Neural progenitor cell (in vitro differentiated cells): ENCODE results near the gene RNF6. TPM values are rescaled to one million over a fixed set of nuclear protein-coding genes. Genes with fewer than 3 reads are reported as not detected.

Experiments
- DNase-seq: peaks from one replicate; pipeline ENCODE4 v3.0.0-alpha.2; 2016; ENCODE audit warnings: low spot score
- H2AFZ ChIP-seq: fragments of 200-600 bp; sonication (generic); replicated peaks from 2 replicates; pipeline ENCODE4 v1.6.1; 2016; ENCODE audit warnings: antibody characterized with exemption
- H3F3A ChIP-seq: fragments of 200-600 bp; sonication (generic); 2 replicates; pipeline ENCODE4 v1.6.1; 2016; ENCODE audit warnings: antibody characterized with exemption, low read depth
- H3K27ac ChIP-seq: fragments of 200-600 bp; sonication (generic); 2 replicates; pipeline ENCODE4 v1.5.1; 2016; ENCODE audit warnings: mild to moderate bottlenecking
- H3K27me3 ChIP-seq: fragments of 200-600 bp; sonication (generic); 2 replicates; pipeline ENCODE4 v1.6.1; 2016; ENCODE audit warnings: mild to moderate bottlenecking, moderate library complexity
- H3K36me3 ChIP-seq: fragments of 200-600 bp; sonication (generic); 2 replicates; pipeline ENCODE4 v1.5.1; 2016
- H3K4me1 ChIP-seq: fragments of 200-600 bp; sonication (generic); 2 replicates; pipeline ENCODE4 v1.6.1; 2016; ENCODE audit warnings: mixed run types
- H3K4me2 ChIP-seq: fragments of 200-600 bp; sonication (generic); 2 replicates; pipeline ENCODE4 v1.6.1; 2016
- H3K4me3 ChIP-seq: fragments of 200-600 bp; sonication (generic); 2 replicates; pipeline ENCODE4 v1.5.1; 2016
- H3K79me2 ChIP-seq: fragments of 200-600 bp; sonication (generic); 2 replicates; pipeline ENCODE4 v1.6.1; 2016; ENCODE audit warnings: low read depth
- H3K9ac ChIP-seq: fragments of 200-600 bp; sonication (generic); 2 replicates; pipeline ENCODE4 v1.6.1; 2016
- H3K9me3 ChIP-seq: fragments of 200-600 bp; sonication (generic); 2 replicates; pipeline ENCODE4 v1.5.1; 2016; ENCODE audit warnings: low read depth
- H4K20me1 ChIP-seq: fragments of 200-600 bp; sonication (generic); 2 replicates; pipeline ENCODE4 v1.6.1; 2016; ENCODE audit warnings: low read depth
- H3K27ac Mint-ChIP-seq: 3 replicates; pipeline ENCODE4 v1.8.0; 2021; ENCODE audit warnings: mixed read lengths
- H3K27me3 Mint-ChIP-seq: 2 replicates; pipeline ENCODE4 v1.8.0; 2022; ENCODE audit warnings: low read depth, mild to moderate bottlenecking, inconsistent platforms, moderate library complexity, mixed read lengths; ENCODE audit not compliant: insufficient read depth
- H3K36me3 Mint-ChIP-seq: 3 replicates; pipeline ENCODE4 v1.8.0; 2021; ENCODE audit warnings: mixed read lengths
- H3K4me1 Mint-ChIP-seq: 3 replicates; pipeline ENCODE4 v1.8.0; 2021; ENCODE audit warnings: mixed read lengths
- H3K4me3 Mint-ChIP-seq: 3 replicates; pipeline ENCODE4 v1.8.0; 2021; ENCODE audit warnings: mild to moderate bottlenecking, moderate library complexity, mixed read lengths
- H3K9me3 Mint-ChIP-seq: 3 replicates; pipeline ENCODE4 v1.8.0; 2020; ENCODE audit warnings: mixed read lengths
- EZH2 ChIP-seq: fragments of 200-600 bp; sonication (generic); IDR thresholded peaks from 2 replicates; pipeline ENCODE4 v1.6.1; 2017; ENCODE audit warnings: antibody characterized with exemption, mild to moderate bottlenecking, moderate library complexity
- EZH2phosphoT487 ChIP-seq: fragments of 200-600 bp; sonication (generic); IDR thresholded peaks from 2 replicates; pipeline ENCODE4 v1.6.1; 2017; ENCODE audit warnings: antibody characterized with exemption
- total RNA-seq: library from RNA; depleted of rRNA; stranded (reverse); fragments of >200 nt; gene quantifications from 2 replicates; pipeline ENCODE4 v1.2.3, GENCODE V29; 2015; ENCODE audit warnings: low replicate concordance
- TF ChIP-seq, protein P1 (sequence below): fragments of 200-600 bp; sonication (generic); IDR thresholded peaks from 2 replicates; pipeline ENCODE4 v1.5.1; 2017; ENCODE audit warnings: antibody characterized with exemption, mild to moderate bottlenecking

The RNF6 gene
- total RNA-seq, 1 donor from 2014 or later = 25.3 TPM

DNA sequence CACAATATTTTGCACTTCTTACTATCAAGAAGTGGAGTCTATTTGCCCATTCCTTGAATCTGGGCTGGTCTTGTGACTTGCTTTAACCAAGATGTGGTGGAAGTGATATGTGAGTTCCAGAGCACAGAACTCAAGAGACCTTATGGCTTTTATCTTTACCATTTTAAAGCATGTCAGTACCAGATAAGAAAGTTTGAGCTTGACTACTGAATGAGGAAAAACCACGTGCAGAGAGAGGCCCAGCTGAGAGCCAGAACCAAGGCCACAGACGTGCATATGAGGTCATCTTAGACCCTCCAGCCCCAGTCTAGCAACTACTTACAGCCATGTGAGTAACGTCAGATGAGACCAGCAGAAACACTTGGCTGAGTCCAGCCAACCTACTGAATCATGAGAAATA lies 25.5 kb upstream of the RNF6 start:
- TF ChIP-seq EZH2 (no peak), EZH2phosphoT487 (no peak)
- TF ChIP-seq, protein P1, sequence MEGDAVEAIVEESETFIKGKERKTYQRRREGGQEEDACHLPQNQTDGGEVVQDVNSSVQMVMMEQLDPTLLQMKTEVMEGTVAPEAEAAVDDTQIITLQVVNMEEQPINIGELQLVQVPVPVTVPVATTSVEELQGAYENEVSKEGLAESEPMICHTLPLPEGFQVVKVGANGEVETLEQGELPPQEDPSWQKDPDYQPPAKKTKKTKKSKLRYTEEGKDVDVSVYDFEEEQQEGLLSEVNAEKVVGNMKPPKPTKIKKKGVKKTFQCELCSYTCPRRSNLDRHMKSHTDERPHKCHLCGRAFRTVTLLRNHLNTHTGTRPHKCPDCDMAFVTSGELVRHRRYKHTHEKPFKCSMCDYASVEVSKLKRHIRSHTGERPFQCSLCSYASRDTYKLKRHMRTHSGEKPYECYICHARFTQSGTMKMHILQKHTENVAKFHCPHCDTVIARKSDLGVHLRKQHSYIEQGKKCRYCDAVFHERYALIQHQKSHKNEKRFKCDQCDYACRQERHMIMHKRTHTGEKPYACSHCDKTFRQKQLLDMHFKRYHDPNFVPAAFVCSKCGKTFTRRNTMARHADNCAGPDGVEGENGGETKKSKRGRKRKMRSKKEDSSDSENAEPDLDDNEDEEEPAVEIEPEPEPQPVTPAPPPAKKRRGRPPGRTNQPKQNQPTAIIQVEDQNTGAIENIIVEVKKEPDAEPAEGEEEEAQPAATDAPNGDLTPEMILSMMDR = no peak
- no peak overlapping the region for H3K27ac Mint-ChIP-seq
- Histone ChIP-seq H4K20me1 (no peaks in the 10 kb centered on the region), H3K4me1 (no peaks in the 10 kb centered on the region), H3K36me3 (no peaks in the 10 kb centered on the region), H3K27me3 (peaks cover 38% of the 10 kb centered on the region), H3K4me2 (no peak overlapping the region), H3K79me2 (no peaks in the 10 kb centered on the region), H3F3A (no peaks in the 10 kb centered on the region), H3K4me3 (no peak overlapping the region), H3K9ac (no peak overlapping the region), H3K27ac (no peak overlapping the region), H3K9me3 (peaks cover 3% of the 10 kb centered on the region), H2AFZ (no peak overlapping the region)
- DNase-seq = no peak
- no peaks in the 10 kb centered on the region for H3K36me3 Mint-ChIP-seq
- peaks cover 4% of the 10 kb centered on the region for H3K27me3 Mint-ChIP-seq
- peaks cover 3% of the 10 kb centered on the region for H3K9me3 Mint-ChIP-seq
- no peak overlapping the region for H3K4me3 Mint-ChIP-seq
- H3K4me1 Mint-ChIP-seq = no peaks in the 10 kb centered on the region

DNA sequence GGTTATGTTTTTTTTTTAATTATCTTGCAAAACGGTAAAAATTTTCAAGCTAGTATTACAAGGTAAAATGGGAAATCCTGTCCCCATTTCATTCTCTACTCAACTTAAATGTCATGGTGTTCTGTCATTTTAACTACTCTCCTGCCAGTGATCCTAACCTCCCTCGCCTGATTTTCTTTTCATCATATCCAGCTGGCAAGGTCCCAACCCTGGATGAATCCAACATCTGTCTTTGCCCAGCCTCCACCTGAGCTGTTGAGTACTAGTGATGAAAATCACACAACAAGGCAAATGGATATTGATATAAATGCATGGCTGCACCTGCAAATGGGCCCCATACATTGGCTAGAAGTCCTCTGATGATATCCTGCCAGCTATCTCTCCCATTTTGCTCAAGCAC lies 24.9 kb upstream of the RNF6 start:
- no peaks in the 10 kb centered on the region for H3K36me3 ChIP-seq
- DNase-seq = no peak
- no peak overlapping the region for H2AFZ ChIP-seq
- H4K20me1 ChIP-seq = no peaks in the 10 kb centered on the region
- no peaks in the 10 kb centered on the region for H3F3A ChIP-seq
- Mint-ChIP-seq H3K9me3 (peaks cover 6% of the 10 kb centered on the region), H3K4me1 (no peaks in the 10 kb centered on the region), H3K36me3 (peaks cover under 1% of the 10 kb centered on the region), H3K27me3 (peaks cover 4% of the 10 kb centered on the region), H3K27ac (no peak overlapping the region), H3K4me3 (no peak overlapping the region)
- no peak overlapping the region for H3K27ac ChIP-seq
- H3K4me3 ChIP-seq = no peak overlapping the region
- no peak for TF ChIP-seq EZH2phosphoT487
- TF ChIP-seq, protein P1 = no peak
- TF ChIP-seq EZH2 = no peak
- H3K4me2 ChIP-seq = no peak overlapping the region
- H3K9me3 ChIP-seq = peaks cover 5% of the 10 kb centered on the region
- no peak overlapping the region for H3K9ac ChIP-seq
- H3K4me1 ChIP-seq = no peaks in the 10 kb centered on the region
- H3K27me3 ChIP-seq = peaks cover 38% of the 10 kb centered on the region
- no peaks in the 10 kb centered on the region for H3K79me2 ChIP-seq

DNA sequence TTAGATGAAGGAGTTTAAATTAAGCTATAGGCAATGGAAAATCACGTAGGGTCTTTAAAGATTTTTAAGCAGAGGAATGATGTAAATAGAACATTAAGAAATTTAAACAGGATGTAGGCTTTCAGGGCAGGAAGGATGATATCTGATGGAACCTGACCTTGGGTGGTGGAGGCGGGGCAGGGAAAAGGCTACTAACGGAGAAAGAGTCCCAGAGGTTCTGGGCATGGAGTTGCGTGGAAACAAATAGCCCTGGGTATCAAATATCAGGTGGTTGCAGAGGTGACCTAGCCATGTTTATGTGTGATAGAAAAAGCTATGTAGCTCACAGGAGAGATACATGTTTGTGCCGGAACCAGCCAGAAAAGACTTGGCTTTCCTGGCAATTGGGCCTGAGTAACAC lies 24.0 kb upstream of the RNF6 start:
- H3K9ac ChIP-seq = no peak overlapping the region
- H4K20me1 ChIP-seq = no peaks in the 10 kb centered on the region
- H3K4me1 ChIP-seq = no peaks in the 10 kb centered on the region
- H3K36me3 Mint-ChIP-seq = peaks cover 2% of the 10 kb centered on the region
- H3K4me3 ChIP-seq = no peak overlapping the region
- H3K4me1 Mint-ChIP-seq = no peaks in the 10 kb centered on the region
- no peak overlapping the region for H3K4me2 ChIP-seq
- peaks cover 5% of the 10 kb centered on the region for H3K9me3 ChIP-seq
- peaks cover 38% of the 10 kb centered on the region for H3K27me3 ChIP-seq
- no peak for TF ChIP-seq EZH2phosphoT487
- TF ChIP-seq EZH2 = no peak
- TF ChIP-seq, protein P1 = no peak
- no peak overlapping the region for H3K4me3 Mint-ChIP-seq
- H3K36me3 ChIP-seq = no peaks in the 10 kb centered on the region
- no peak overlapping the region for H2AFZ ChIP-seq
- no peaks in the 10 kb centered on the region for H3K79me2 ChIP-seq
- peaks cover under 1% of the 10 kb centered on the region for H3K27me3 Mint-ChIP-seq
- no peak overlapping the region for H3K27ac ChIP-seq
- no peak for DNase-seq
- no peaks in the 10 kb centered on the region for H3F3A ChIP-seq
- peaks cover 7% of the 10 kb centered on the region for H3K9me3 Mint-ChIP-seq
- no peak overlapping the region for H3K27ac Mint-ChIP-seq
